Right kidney (tissue), 9 donors: Measurements from ENCODE around the gene PRRT4.
A peak's percentile ranks its signal among the peaks of the same experiment; 100 is the strongest.

Experiments
- DNase-seq: peaks from one replicate; pipeline ENCODE4 v3.0.0-alpha.2; 2016
- long read RNA-seq, 8 donors: transcript quantifications; one replicate each; lab custom pipeline, GENCODE V29; 2026

The PRRT4 gene
- long read RNA-seq, donor 1, result 0 reads
- long read RNA-seq, donor 2, result 0 reads
- long read RNA-seq, donor 3, result 0 reads
- long read RNA-seq, donor 4, result 0 reads
- long read RNA-seq, donor 5, result 0 reads
- long read RNA-seq, donor 6, result 0 reads
- long read RNA-seq, donor 7, result 0 reads
- long read RNA-seq, donor 8, result 0 reads

DNA sequence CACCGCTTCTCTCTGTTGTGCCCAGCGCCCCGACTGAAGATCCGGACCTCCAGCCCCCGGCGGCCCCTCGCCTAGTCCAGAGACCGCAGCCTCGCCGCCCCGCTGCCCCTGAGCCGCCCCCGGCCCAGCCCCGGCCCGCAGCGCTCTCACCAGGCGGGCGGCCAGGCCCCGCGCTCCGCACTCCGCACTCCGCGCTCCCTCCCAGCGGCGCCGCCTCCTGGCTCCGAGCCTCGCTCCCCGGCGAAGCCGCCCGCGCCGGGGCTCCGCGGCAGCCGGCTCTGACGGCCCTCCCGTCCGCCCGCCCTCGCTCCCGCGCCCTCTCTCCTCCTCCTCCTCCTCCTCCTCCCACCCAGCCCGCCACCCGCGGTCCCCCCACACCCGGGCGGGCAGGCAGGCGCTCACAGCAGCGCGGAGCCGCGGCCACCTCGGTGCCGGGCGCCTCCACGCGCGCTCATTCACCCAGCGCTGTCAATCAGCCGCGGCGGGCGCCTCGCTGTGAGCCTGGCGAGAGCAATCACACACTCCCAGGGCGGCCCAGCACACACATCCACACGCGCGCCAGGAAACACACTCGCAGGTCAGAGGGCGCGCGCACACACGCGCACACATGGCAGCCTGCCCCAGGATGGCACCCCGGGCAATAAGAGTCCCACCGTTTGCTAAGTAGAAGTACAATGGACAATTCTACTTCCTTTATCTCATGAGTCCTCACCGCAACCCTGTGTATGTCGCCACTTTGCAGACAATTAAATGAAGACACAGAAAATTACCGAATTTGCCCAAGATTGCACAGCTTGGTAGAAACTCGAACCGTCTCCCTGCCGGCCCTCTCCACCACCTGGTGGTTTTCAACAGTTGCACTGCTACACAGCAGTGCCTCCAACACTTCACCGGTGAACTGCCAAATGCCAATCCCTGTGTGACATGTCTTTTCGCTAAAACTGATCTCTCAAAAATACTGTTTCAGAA lies at the start of gene PRRT4:
PRRT4 (minus strand) TSS at position 280 of the 969 bp plus-strand sequence.
- DNase-seq, result peak; percentile 59

DNA sequence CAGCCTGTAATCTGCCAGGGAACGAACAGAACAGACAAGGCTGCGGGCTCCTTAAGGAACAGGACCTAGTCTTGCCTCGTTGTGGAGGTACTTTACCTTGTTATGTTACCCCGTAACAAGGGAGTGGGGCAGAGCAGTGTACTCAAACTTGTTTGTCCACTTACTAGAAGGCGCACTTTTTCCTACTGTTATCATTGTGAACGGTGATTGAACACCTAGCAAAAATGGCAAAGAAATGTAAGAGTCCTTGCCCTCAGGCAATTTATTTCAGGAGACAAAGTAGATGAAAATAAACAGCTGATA lies 48.9 kb upstream of the PRRT4 start:
- no peak for DNase-seq

DNA sequence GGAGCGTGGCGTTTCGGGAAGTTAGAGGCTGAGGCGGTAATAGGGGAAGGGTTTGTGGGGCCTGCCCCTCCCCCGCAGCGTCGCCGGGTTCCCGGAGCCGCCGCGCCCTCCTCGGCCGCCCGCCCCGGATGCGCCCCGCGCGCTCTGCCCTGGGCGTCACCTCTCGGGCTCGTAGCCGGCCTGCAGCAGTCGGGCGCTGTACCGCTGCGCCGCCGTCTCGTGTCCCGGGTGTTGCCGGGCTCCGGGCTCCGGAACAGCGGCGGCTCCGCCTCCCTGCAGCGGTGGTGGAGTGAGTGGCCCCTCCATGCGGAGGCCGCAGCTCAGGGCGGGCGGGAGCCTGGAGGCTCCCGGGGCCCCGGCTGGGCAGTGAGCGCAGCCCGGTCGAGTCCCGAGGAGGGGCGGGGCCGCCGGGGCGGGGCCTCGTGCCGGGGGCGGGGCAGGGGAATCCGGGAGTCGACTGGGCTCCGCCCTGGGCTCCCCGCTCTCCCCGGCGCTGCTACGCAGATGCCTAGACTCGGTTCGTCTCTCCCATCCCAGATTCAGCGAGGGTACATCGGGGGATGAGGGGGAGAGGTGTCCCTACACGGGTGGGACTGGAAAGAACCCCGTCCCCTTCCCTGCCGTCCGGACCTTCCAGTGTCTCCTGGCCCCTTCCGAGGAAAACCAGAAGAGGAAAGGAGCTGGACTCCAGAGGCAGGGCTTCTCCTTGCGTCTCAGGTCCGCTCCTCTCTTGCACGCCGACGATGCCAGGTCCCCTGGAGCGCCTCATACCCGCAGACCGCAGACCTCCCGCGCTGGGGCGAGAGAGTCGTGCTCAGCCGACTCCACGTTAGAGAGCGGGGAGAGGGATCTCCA lies 48.3 kb upstream of the PRRT4 start, which contains the start of gene IMPDH1:
IMPDH1 (minus strand) TSS at position 387 of the 855 bp plus-strand sequence; CDS start at position 306, 81 bp downstream.
- DNase-seq, result peak; percentile 91

DNA sequence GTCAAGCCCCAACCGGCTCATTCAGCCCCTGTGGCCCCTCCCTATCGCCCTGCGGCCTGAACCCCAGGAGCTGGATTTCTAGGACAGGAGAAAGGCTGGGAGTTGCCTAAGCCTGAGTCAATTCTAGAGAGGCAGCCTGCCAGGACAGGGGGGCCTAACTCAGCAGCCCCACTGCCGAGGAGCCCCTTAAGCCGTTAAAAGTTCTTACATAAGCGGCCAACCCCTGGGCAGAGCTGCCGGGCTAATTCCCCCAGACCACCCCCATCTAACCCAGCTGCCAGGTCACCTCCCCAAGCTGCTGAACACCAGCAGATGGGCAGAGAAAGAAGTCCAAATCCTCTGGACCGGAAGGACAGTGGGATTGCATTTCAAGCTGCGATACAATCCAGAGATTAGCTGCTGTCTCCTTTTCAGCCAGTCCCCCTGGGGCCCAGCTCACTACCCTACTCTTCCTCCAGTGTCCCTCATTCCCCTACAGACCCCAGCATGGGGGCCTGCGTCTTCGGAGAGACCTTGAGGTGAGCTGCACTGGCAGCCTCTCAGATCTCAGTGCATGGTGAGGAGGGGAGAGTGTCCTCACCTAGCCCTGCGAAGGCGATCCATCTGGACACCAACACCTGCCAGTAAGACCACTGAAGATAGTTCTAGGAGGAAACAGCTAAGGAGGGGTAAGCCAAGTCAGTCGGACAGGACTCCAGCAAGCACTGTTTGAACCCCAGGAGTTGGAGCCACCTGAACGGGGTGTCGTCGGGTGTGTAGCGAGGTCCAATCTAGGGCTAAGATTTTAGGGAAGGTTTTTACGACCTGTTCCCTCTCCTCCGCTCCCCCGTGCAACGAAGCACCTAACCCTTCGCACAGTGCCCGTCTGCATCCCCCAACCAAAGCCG lies 47.5 kb upstream of the PRRT4 start:
- no peak for DNase-seq

DNA sequence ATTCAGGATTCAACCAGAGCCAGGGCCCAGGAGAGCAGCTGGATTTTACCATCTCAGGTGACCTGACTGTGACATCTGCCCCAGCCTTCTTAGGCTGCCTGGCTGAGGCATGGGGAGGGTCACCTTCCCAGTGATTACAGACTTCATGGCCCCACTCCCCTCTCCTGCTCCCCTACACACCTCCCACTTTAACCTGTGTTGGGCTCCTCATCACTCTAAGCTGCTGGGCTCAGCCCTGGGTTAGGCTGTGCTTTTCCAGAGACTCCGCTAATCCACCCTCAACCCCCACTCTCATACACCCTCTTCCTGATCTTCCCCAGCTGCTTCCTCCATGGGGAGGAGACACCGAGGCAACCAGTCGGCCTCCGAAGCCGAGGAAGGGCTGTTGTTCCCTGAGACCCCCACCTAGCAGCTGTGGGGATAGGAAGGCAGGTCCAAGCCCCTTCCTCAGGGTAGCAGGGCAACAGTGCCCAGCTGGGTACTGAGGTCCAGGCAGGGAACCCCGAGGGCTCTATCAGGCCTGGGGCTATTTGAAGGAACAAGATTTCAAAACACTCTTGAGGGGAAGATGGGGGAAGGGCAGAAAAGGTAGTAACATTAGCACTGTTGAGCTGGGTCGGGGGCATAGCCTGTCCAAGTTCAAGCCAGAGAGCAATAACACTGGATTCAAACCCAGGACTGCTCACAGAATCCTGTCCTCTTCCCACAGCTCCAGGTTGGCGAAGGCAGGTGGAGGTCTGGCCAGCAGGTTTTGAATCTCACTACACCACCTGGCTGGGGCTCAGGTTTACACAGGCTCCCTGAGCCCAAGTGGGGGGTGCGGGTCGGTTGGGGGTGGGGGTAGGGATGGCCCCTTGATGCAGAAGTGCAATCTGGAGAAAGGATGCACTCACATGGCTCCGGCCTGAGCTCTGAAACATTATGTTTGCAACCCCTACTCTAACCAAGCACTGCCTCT lies 46.5 kb upstream of the PRRT4 start:
- DNase-seq, result peak; percentile 31

DNA sequence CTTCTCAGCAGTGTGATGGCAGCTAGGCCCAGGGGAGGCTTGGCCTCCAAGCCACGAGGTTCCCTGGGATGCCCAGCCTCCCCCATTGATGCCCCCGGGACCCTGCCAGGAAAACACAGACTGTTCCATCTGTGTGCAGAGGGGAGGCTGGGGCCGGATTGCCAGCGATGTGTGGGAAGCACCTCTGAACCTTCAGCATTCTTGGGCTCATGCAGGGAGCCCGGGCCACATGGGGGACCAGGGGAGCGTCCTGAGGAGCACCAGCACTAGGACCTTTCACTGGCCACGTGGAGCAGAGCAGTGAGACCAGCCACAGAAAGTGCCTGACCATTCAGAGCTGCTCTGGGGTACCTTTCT lies 45.7 kb upstream of the PRRT4 start:
- no peak for DNase-seq

DNA sequence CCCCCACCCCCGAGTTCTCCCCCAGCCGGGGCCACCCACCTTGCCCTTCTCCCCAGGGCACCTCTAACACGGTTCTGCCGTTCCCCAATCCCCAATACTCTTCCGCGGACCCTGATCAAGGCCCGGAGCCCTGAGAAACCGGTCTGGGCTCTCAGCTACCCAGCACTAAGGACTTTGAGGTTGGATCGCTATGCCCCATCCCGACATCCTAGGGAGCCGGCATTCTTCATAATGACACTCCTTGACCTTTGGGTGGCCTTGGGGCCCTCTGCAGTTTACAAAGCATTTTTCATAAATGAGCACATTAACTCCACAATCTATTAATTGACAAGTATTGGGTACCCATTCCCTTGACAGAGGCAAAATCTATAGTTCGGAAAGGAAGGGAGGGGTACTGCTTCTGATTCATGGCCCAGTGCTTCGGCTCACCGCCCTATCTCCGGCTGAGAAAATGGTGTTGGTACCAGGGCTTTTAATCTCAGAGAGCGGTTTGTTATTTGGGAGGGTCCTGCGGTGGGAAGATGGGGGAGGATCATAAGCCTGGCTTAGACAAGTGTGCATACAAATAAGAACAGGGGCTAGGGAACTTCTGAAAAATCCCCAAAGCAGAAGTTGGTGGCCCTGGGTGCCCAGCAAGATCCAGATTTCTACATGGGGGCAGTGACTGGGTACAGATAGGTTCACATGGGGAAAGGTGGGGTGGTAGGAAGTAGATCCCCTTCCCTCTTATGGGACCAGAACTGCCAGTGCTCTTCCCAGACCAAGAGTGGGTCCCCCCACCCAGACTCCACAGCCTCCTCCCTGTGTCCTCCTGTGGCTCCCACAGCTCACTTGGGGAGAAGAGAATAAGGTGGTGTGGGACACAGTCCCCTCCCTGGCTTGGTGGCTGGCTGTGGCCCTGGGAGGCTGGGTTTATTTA lies 45.1 kb upstream of the PRRT4 start:
- DNase-seq, result peak; percentile 25

DNA sequence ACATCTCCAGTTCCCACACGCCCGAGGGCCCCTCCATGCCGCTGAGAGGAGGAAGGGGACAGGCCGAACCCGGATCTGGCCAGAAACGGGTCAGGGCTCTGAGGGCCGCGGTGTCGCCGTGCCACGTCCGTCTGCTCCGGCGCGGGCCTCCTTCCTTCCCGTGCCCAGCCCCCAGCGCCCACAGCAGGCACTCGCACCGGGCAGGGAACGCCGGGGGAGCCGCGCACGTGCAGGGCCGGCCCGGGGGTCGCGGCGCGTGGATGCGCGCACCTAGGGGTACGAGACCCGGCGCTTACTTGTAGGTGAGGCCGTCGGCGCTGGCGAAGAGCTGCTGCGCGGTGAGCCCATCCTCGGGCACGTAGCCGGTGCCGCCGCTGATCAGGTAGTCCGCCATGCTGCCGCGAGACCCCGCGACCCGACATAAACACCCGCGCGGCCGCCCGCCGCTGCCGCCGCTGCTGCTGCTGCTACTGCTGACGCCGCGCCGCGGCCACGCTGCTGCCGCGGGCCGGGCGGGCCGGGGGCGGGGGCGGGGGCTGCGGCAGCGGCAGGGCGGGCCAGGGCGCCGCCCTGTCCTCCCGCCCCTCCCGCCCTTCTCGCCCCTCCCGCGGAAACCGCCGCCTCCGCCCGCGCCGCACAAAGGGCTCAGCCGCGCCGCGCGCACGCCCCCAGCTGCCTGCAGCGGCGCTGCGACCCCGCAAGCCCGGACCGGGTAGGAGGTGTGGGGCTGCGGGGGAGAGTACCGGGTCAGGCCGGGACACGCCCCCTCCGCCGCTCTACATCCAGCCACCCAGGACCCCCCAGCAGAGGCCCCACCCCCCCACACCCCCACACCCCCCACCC lies 44.2 kb upstream of the PRRT4 start:
- peak; percentile 72 for DNase-seq

DNA sequence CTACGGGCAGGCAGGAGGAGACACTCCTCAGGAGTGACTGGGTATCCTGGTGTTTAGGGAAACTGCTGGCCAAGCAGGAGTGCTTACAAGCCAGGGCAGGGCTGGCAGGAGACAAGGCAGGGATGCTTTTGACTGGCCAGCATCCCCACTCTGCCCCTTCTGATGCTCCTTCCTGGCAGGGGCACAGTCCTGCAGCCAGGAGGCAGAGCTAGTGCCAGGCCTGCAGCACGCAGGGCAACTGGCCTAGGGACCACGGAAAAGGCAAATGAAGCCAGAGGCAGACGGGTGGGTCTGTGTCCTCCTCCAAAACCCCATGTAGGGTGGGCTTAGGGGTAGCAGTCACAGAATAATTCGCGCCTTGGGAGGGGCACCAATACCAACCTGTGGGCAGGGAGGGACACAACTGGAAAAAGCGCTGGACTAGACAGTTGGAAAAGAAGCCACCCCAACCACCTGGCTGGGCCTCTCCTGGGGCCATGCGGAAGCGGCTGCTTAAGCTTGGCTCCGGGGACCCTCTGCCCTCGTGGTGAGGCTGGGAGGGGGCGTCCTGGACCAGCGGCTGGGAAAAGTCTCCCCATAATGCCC lies 43.5 kb upstream of the PRRT4 start:
- peak; percentile 25 for DNase-seq

DNA sequence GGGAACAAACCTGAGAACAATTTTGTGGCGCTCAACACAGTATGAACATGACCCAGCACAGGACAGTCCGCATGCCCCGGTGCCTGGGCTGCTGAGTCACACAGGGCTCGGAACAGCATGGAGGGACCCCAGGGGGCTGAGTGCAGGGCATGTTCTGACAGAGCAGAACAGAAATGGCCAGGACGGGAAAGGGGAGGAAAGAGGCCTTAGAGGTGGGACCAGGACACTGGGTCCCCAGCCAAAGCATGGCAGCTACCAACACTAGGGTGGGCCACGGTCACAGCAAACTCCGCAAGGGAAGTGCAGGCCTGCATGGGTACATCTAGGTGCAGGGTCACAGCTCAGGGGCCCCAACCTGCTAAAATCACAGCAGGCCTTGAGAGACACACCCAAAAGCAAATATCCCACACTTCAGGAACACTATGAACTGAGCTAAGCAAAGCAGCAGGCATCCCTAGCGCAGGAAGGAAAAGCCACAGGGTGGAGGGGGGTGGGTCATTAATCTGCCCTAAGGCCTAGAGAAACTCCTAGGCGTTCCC lies 42.7 kb upstream of the PRRT4 start:
- DNase-seq, result no peak

DNA sequence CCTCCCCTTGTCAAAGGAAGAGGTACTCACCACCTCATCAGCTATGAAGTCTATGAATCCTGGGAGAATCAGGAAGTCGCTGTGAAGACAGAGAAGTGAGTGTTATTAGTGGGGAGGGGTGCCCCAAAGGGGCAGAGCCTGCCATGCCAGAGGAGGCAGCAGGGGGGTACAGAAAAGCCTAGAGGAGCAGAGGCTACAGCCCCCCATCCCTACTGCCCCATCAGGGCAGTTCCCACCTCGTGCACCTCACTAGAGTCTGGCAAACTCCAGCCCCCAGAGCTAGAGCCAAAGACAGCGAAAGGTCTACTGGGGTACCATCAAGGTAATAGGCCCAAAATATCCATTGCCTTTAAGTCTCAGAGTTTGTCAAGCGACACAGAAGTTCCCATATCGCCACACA lies 42.2 kb upstream of the PRRT4 start:
- no peak for DNase-seq

DNA sequence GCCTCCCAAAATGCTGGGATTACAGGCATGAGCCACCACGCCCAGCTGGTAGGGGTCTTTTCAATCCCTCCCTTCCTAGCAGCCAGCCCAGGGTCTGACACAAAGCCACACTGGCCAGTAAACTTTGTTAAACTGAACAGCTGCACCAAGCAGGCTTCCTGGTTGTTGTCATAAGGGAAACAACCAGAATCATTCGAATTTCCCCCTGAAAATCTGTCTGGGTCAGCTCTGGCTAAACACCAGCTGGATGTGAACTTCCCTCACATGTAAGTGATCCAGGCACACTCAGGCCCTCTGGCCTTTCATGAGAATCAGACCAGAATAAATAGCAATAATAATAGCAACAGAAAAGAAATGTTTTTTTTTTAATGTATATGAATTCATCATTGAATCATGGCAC lies 40.9 kb upstream of the PRRT4 start:
- no peak for DNase-seq

DNA sequence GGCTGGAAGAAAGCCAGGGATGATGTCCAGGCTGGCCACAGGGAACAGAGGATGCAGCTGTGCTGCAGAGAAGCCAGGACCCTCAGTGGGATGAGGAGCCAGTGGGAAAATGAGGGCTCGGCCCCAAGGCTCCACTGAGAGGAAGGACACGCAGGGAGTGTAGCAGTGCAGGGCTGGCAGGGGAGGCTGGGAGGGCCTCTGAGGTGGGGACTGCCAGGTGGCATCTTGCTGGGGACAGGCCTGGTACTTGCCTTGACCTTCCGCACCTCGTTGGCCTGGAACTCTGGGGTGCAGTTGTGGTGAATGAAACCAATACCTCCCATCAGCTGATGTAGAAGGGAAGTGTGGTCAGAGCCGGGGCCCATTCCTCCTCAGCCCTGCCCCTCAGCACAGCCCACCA lies 39.1 kb upstream of the PRRT4 start:
- DNase-seq, result no peak

DNA sequence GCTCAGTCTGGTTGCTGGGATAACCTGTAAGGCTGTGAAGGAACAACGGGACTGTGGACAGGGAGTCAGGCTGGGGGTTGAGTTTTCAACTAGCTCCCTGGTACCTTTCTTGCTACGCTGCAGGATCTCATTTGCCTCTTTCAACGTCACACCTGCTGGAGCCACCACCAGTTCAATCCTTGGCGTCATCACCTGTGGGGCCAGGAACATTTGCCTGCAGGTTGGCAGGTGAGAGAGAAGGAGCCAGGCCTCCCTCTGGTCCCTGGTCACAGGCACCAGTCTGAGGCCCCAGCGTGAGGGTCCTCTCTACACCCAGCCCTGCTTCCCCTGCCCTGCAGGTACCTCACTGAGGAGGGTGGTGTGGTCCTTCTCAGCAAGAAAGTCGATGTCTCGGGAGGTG lies 38.5 kb upstream of the PRRT4 start:
- DNase-seq, result no peak

DNA sequence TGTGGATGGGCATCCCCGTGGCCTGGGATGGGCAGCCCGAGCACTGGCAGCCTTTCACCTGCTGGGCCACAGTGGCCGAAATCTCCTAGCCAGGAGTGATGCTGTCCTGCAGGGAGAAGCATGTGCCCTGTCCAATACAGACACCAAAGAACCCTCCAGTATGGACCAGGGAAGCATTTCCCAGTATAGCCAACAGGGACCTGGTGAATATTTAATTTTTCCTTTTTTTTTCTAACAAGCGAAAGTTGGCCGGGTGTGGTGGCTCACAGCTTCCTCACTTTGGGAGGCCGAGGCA lies 37.3 kb upstream of the PRRT4 start:
- DNase-seq, result no peak

DNA sequence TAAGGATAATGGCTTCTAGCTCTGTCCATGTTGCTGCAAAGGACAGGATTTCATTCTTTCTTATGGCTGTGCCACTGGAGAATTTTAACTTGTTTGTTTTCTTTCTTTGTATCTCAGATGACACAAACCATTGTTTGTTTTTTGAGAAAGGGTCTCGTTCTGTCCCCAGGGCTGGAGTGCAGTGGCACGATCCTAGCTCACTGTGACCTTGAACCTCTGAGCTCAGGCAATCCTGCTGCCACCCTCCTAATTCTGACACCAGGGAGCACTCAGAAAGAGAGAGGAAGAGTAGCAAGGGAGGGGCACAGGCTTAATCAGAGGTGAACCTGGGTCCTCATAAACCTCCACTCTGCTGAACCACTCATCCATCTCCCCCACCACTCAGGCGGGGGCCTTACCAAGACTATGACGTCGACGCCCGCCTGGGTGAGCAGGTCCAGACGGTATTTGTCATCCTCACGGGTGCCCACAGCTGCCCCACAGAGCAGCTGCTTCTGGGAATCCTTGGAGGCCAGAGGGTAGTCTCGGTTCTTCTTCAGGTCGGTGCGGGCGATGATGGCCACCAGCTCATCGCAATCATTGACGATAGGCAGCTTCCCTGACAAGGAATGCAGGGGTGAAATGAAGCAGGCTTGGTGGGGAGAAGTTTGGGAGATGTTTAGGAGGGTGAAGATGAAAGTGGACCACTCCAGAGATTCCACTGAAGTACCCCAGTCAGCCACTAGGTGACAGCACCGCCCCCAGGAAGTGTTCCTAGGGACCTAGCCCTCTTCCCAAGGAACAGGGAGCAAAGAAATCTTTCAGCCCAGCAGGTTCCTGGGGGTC lies 36.7 kb upstream of the PRRT4 start:
- peak; percentile 33 for DNase-seq

DNA sequence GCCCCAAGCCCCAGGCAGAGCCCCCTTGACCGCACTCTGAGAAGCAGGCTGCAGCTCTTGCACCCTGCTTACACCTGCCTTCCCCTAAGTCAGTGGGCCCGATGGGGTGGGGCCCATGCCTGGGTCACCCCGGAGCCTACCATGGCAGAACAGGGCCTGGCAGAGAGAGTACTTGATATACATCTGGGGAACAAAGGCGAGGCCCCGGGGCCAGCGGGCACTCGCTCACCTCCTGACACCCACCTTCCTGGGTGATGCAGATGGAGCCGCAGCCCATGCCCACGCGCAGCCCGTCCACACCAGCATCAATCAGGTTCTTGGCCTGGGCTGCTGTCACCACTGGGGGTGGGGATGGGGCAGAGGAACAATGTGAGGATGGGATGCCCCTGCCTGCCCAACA lies 34.9 kb upstream of the PRRT4 start:
- no peak for DNase-seq
